HL-60 (cell line): ENCODE measurements around the gene CYP27B1.

Experiments used
- DNase-seq, 2 experiments: peaks; one replicate each; pipeline ENCODE4 v3.0.0-alpha.2; 2010 to 2020; ENCODE audit warnings: low read depth in 1 of 2, low spot score in 1 of 2
- H3K27ac ChIP-seq: fragments of 250-450 bp; sonication (Bioruptor Pico); replicated peaks from 2 replicates; pipeline ENCODE4 v1.5.1; 2020; ENCODE audit warnings: mild to moderate bottlenecking, moderate library complexity
- H3K27me3 ChIP-seq: fragments of 250-450 bp; sonication (Bioruptor Pico); 2 replicates; pipeline ENCODE4 v1.5.1; 2021; ENCODE audit warnings: mild to moderate bottlenecking, moderate library complexity; ENCODE audit not compliant: insufficient read depth, poor library complexity, severe bottlenecking
- H3K4me3 ChIP-seq: replicated peaks from 2 replicates; pipeline ENCODE4 v1.5.1; 2011; ENCODE audit warnings: mild to moderate bottlenecking, control low read depth, low read length; ENCODE audit not compliant: insufficient read depth
- CTCF ChIP-seq: IDR thresholded peaks from one replicate; pipeline ENCODE4 v1.5.1; 2011; ENCODE audit warnings: low read length, control low read depth, inconsistent platforms; ENCODE audit not compliant: insufficient read depth
- GABPA ChIP-seq: IDR thresholded peaks from 2 replicates; pipeline ENCODE4 v1.6.1; 2012; ENCODE audit warnings: low read depth
- POLR2AphosphoS5 ChIP-seq: IDR thresholded peaks from 2 replicates; pipeline ENCODE4 v1.6.1; 2012; ENCODE audit warnings: low read depth
- REST ChIP-seq: IDR thresholded peaks from 2 replicates; pipeline ENCODE4 v1.6.1; 2012; ENCODE audit warnings: low read depth; ENCODE audit not compliant: insufficient replicate concordance
- SPI1 ChIP-seq: IDR thresholded peaks from 2 replicates; pipeline ENCODE4 v1.6.1; 2012; ENCODE audit warnings: low read depth, mild to moderate bottlenecking, borderline replicate concordance

Gene CYP27B1

DNA sequence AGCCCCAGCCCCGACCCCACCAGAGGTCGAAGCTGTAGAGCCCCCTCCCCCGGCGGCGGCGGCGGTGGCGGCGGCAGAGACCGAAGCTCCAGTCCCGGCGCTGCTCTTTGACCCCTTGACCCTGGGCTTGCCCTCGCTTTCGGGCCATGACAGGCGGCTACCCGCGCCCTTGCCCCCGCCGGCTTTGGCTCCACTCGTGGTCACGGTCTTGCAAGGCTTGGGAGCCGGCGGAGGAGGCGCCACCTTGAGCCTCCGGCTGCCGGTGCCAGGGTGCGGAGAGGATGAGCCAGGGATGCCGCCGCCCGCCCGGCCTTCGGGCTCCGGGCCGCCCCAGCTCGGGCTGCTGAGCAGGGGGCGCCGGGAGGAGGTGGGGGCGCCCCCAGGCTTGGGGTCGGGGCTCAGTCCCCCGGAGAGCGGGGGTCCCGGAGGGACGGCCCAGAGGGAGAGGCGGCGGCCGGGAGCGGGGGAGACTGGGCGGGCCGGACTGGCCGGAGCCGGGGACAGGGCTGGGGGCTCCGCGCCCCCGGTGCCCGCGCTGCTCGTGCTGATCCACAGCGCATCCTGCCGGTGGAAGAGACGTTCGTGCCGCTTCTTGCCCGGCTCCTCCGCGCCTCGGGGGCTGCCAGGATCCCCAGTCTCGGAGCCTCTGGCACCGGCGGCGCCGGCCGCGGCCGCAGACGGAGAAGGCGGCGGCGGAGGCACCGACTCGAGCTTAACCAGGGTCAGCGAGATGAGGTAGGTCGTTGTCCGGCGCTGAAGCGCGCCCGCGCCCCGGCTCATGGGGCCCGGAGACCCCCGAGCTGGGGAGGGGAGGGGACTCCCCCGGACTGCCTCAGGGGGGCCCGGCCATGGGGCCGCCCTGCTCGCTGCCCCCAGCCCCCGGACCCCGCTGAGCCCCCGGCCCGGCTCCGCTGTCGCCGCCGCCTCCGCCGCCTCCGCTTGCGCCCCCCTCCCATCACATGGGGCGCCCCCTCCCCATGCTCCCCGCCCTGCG is 29.1 kb downstream of the CYP27B1 start:
- TF ChIP-seq CTCF (no peak), REST (no peak), POLR2AphosphoS5 (no peak), GABPA (no peak), SPI1 (no peak)
- H3K27me3 ChIP-seq = no peaks in the 10 kb centered on the region
- no peak overlapping the region for H3K27ac ChIP-seq
- no peak for DNase-seq
- no peak overlapping the region for H3K4me3 ChIP-seq

- Histone ChIP-seq H3K4me3 (no peak overlapping the region), H3K27me3 (no peaks in the 10 kb centered on the region)
These were observed 30.0 kb downstream of the CYP27B1 start for GRCh38 chr12:57736741-57737466.

More at GRCh38 chr12:57736741-57737466, 30.0 kb downstream of the CYP27B1 start:
- DNase-seq = no peak
- H3K27ac ChIP-seq = no peak overlapping the region
- no peak for TF ChIP-seq GABPA
- TF ChIP-seq REST = no peak
- TF ChIP-seq CTCF = no peak
- no peak for TF ChIP-seq SPI1
- no peak for TF ChIP-seq POLR2AphosphoS5
